HepG2 (cell line): ENCODE results near the gene TBCEL. TPM values are rescaled to one million over a fixed set of nuclear protein-coding genes. Genes with fewer than 3 reads are reported as not detected.

Source experiments
- ATAC-seq: fragments of 200-7000 bp; cut with Tn5 transposase; 3 replicates; pipeline ENCODE4 v1.9.1; 2020; ENCODE audit warnings: mild to moderate bottlenecking, moderate library complexity
- BruUV-seq: library from RNA; stranded (reverse); fragments of 400-500 nt; replicated peaks from 2 replicates; lab custom pipeline; 2021; lab: Mats Ljungman, UMichigan
- CTCF ChIA-PET: fragments of 300-600 bp; formaldehyde crosslinking; extraction: SDS; loops from one replicate; lab custom pipeline; 2021; ENCODE audit warnings: low total read pairs, inconsistent platforms, low intra/inter-chr PET ratio; lab: Yijun Ruan, JAX
- POLR2A ChIA-PET: fragments of 350-600 bp; sonication (Branson Sonifier 250); formaldehyde crosslinking; loops from one replicate; lab custom pipeline; 2020; ENCODE audit warnings: antibody characterized with exemption, inconsistent platforms; lab: Yijun Ruan, JAX
- DNase-seq: peaks from one replicate; pipeline ENCODE4 v3.0.0-alpha.2; 2015; ENCODE audit warnings: low spot score
- FAIRE-seq: peaks from 3 replicates; lab custom pipeline; 2011; peaks lifted over from hg19 to GRCh38; lab: Jason Lieb, UNC
- H2AFZ ChIP-seq: one replicate; pipeline ENCODE4 v1.6.1; 2011; ENCODE audit warnings: low read length, inconsistent platforms
- H3K27ac ChIP-seq: fragments of 300-600 bp; 3 replicates; pipeline ENCODE4 v1.8.0; 2011; ENCODE audit warnings: mixed run types, mild to moderate bottlenecking, mixed read lengths, low read length, inconsistent platforms; ENCODE audit not compliant: insufficient read depth; ENCODE audit errors: extremely low read length
- H3K27me3 ChIP-seq, 2 experiments: fragments of 200-600 bp in 1 of 2; 2 replicates in 1 of 2; 3 replicates in 1 of 2; pipeline versions ENCODE4 v1.6.0 to v1.8.0; 2011; ENCODE audit warnings: low read length in 2 of 2, mild to moderate bottlenecking in 2 of 2, moderate library complexity in 2 of 2, inconsistent platforms in 1 of 2; ENCODE audit not compliant: insufficient read depth in 2 of 2, control insufficient read depth in 1 of 2
- H3K36me3 ChIP-seq, 2 experiments: fragments of 200-600 bp in 1 of 2; replicated peaks in 1 of 2; 2 replicates in 1 of 2; 3 replicates in 1 of 2; pipeline versions ENCODE4 v1.5.1 to v1.8.0; 2011; ENCODE audit warnings: low read length in 2 of 2, inconsistent platforms in 1 of 2; ENCODE audit not compliant: insufficient read depth in 2 of 2, control insufficient read depth in 1 of 2
- H3K4me1 ChIP-seq: 2 replicates; pipeline ENCODE4 v1.5.1; 2012; ENCODE audit warnings: low read length, inconsistent platforms; ENCODE audit not compliant: insufficient read depth
- H3K4me2 ChIP-seq: 2 replicates; pipeline ENCODE4 v1.6.0; 2011; ENCODE audit warnings: low read depth, low read length, inconsistent platforms
- H3K4me3 ChIP-seq, 3 experiments: fragments of 200-600 bp in 1 of 3; sonication (generic), shearing (Covaris generic) in 1 of 3; replicated peaks in 1 of 3; 2 replicates each; pipeline ENCODE4 v1.5.1; 2011 to 2016; ENCODE audit warnings: low read length in 3 of 3, inconsistent platforms in 2 of 3, low read depth in 2 of 3, mild to moderate bottlenecking in 2 of 3, control low read depth in 1 of 3, mixed read lengths in 1 of 3; ENCODE audit not compliant: insufficient read depth in 1 of 3
- H3K79me2 ChIP-seq: one replicate; pipeline ENCODE4 v1.6.1; 2011; ENCODE audit warnings: low read length, inconsistent platforms; ENCODE audit not compliant: insufficient read depth
- H3K9ac ChIP-seq: 2 replicates; pipeline ENCODE4 v1.6.0; 2011; ENCODE audit warnings: mild to moderate bottlenecking, low read depth, low read length, inconsistent platforms; ENCODE audit not compliant: insufficient read depth
- H3K9me3 ChIP-seq: 2 replicates; pipeline ENCODE4 v1.5.1; 2012; ENCODE audit warnings: mild to moderate bottlenecking, low read length
- H4K20me1 ChIP-seq: 2 replicates; pipeline ENCODE4 v1.6.0; 2011; ENCODE audit warnings: inconsistent platforms, mild to moderate bottlenecking, low read length, moderate library complexity; ENCODE audit not compliant: insufficient read depth
- HMGXB3 ChIP-seq: sonication (generic); formaldehyde crosslinking; IDR thresholded peaks from 2 replicates; pipeline ENCODE4 v1.4.0; 2020; ENCODE audit warnings: missing genetic modification reagents, borderline replicate concordance
- MBD4 ChIP-seq: IDR thresholded peaks from 2 replicates; pipeline ENCODE4 v1.6.1; 2012; ENCODE audit warnings: low read length, inconsistent platforms, borderline replicate concordance
- MEF2D ChIP-seq: sonication (generic); formaldehyde crosslinking; IDR thresholded peaks from 2 replicates; pipeline ENCODE4 v1.5.1; 2020; ENCODE audit warnings: mild to moderate bottlenecking, missing genetic modification reagents
- ZBTB37 ChIP-seq: sonication (generic); formaldehyde crosslinking; IDR thresholded peaks from 2 replicates; pipeline ENCODE4 v1.4.0; 2020; ENCODE audit warnings: mild to moderate bottlenecking, missing genetic modification reagents
- ZBTB49 ChIP-seq: sonication (generic); formaldehyde crosslinking; IDR thresholded peaks from 2 replicates; pipeline ENCODE4 v1.4.0; 2020; ENCODE audit warnings: missing genetic modification reagents, borderline replicate concordance
- ZBTB7B ChIP-seq: sonication (generic); formaldehyde crosslinking; IDR thresholded peaks from 2 replicates; pipeline ENCODE4 v1.4.0; 2020; ENCODE audit warnings: missing genetic modification reagents
- ZFY ChIP-seq: sonication (generic); formaldehyde crosslinking; IDR thresholded peaks from 2 replicates; pipeline ENCODE4 v1.4.0; 2020; ENCODE audit warnings: missing genetic modification reagents
- ZNF740 ChIP-seq: sonication (generic); formaldehyde crosslinking; IDR thresholded peaks from 2 replicates; pipeline ENCODE4 v1.4.0; 2020; ENCODE audit warnings: missing genetic modification reagents
- WGBS: methylation state at CpG from one replicate; pipeline ENCODE4 v1.1.6; 2017; ENCODE audit warnings: low lambda C conversion rate; 5-methylcytosine and 5-hydroxymethylcytosine counted together
- in situ Hi-C: cut with HindIII; loops from 2 replicates; pipeline ENCODE4 v1.10.0; 2017; ENCODE audit warnings: low pct_unique_long_range_greater_than_20kb; ENCODE audit not compliant: extremely low pct_ligation_motif_present
- intact Hi-C: fragments of 100-400 bp; cut with micrococcal nuclease; formaldehyde crosslinking; loops from one replicate; pipeline ENCODE4 v1.10.0; 2022; ENCODE audit not compliant: unreplicated experiment
- polyA plus RNA-seq, 8 experiments: library from polyadenylated mRNA; depleted of rRNA in 3 of 8; stranded (reverse) in 7 of 8; unstranded in 1 of 8; fragments of >200 nt; fragmentation: Illumina TruSeq in 4 of 8; extraction: Trizol in 4 of 8; gene quantifications; 2 replicates each; pipeline versions ENCODE4 v1.2.1 to v1.2.3, GENCODE V29; 2011 to 2016; ENCODE audit warnings: low read depth in 4 of 8, missing spikeins in 1 of 8, mixed read lengths in 1 of 8; ENCODE audit not compliant: insufficient read depth in 1 of 8
- total RNA-seq, 5 experiments: library from RNA; depleted of rRNA; stranded (reverse); fragments of >200 nt; fragmentation: Illumina TruSeq; extraction: Trizol; gene quantifications; 2 replicates each; pipeline ENCODE4 v1.2.3, GENCODE V29; 2016; ENCODE audit warnings: low read depth in 1 of 5

TBCEL gene
- total and polyA plus RNA-seq, 2 of the 13 experiments (the other 11 are each of a cell fraction or from before 2014, with no cell fraction given): 6.1 to 12.5 TPM

- TF ChIP-seq ZBTB37 (CRISPR knock-in tag): no peak
- TF ChIP-seq ZBTB7B (CRISPR knock-in tag): no peak
- TF ChIP-seq MBD4: no peak
- TF ChIP-seq ZNF740 (CRISPR knock-in tag): no peak
These were observed 28.7 kb upstream of the TBCEL start (continued) for GRCh38 chr11:120995184-120995583.

GRCh38 chr11:120996973-120997372, 26.9 kb upstream of the TBCEL start:
- Histone ChIP-seq H2AFZ (no peak overlapping the region), H3K36me3 (no peaks in the 10 kb centered on the region), H4K20me1 (no peaks in the 10 kb centered on the region), H3K4me3 (no peak overlapping the region), H3K79me2 (no peaks in the 10 kb centered on the region), H3K27ac (no peak overlapping the region), H3K9me3 (no peaks in the 10 kb centered on the region), H3K4me1 (no peaks in the 10 kb centered on the region), H3K9ac (no peak overlapping the region), H3K27me3 (peaks cover 1 to 8% of the 10 kb centered on the region in 2 experiments; a peak in 3 of 5 replicates), H3K4me2 (no peak overlapping the region)
- ChIA-PET CTCF (no interaction called here), POLR2A (no interaction called here)
- intact Hi-C loops (no loop called here), in situ Hi-C loops (no loop called here)
- BruUV-seq: no TSS peak
- 6% methylated on average over 5 of the region's 5 CpGs for WGBS
- FAIRE-seq (no peak), ATAC-seq (no peak), DNase-seq (no peak)
- TF ChIP-seq MEF2D (CRISPR knock-in tag): no peak

GRCh38 chr11:120998581-120998980, 25.3 kb upstream of the TBCEL start:
- Histone ChIP-seq H3K4me3 (no peak overlapping the region), H4K20me1 (no peaks in the 10 kb centered on the region), H3K9ac (no peak overlapping the region), H3K79me2 (no peaks in the 10 kb centered on the region), H3K9me3 (no peaks in the 10 kb centered on the region), H3K36me3 (no peaks in the 10 kb centered on the region), H3K4me1 (no peaks in the 10 kb centered on the region), H3K4me2 (no peak overlapping the region), H3K27ac (no peak overlapping the region), H2AFZ (no peak overlapping the region), H3K27me3 (peaks cover 0 to 4% of the 10 kb centered on the region in 2 experiments; a peak in 1 of 5 replicates)
- FAIRE-seq (no peak), ATAC-seq (no peak), DNase-seq (no peak)
- WGBS: 89% methylated on average over 1 of the region's 1 CpG
- ChIA-PET CTCF (no interaction called here), POLR2A (no interaction called here)
- in situ Hi-C loops: no loop called here
- BruUV-seq: no TSS peak
- intact Hi-C loops: no loop called here
- TF ChIP-seq ZFY (no peak), ZBTB49 (CRISPR knock-in tag) (no peak), HMGXB3 (no peak)
